ENCODE data around the gene MTMR2.

- TF ChIP-seq CEBPB (IDR thresholded peaks at IDR 0.05; ENCODE audit: borderline replicate concordance in 1 of 2, low read depth in 2 of 2, low read length in 2 of 2): no peak
- TF ChIP-seq, protein P1, sequence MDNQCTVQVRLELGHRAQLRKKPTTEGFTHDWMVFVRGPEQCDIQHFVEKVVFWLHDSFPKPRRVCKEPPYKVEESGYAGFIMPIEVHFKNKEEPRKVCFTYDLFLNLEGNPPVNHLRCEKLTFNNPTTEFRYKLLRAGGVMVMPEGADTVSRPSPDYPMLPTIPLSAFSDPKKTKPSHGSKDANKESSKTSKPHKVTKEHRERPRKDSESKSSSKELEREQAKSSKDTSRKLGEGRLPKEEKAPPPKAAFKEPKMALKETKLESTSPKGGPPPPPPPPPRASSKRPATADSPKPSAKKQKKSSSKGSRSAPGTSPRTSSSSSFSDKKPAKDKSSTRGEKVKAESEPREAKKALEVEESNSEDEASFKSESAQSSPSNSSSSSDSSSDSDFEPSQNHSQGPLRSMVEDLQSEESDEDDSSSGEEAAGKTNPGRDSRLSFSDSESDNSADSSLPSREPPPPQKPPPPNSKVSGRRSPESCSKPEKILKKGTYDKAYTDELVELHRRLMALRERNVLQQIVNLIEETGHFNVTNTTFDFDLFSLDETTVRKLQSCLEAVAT (IDR thresholded peaks at IDR 0.05): no peak
- no peak for TF ChIP-seq EP300 (IDR thresholded peaks at IDR 0.05; ENCODE audit: borderline replicate concordance in 1 of 2, control insufficient read depth in 1 of 2, low read depth in 2 of 2, low read length in 2 of 2)
- TF ChIP-seq SUPT20H (IDR thresholded peaks at IDR 0.05; ENCODE audit: borderline replicate concordance, control insufficient read depth, low read depth, low read length): no peak
- no peak for TF ChIP-seq CTCF (IDR thresholded peaks at IDR 0.05 in 2 of 3, conservative IDR thresholded peaks at IDR 0.05 in 1 of 3; ENCODE audit: control insufficient read depth in 2 of 3, extremely low read depth in 1 of 3, insufficient read depth in 1 of 3, low read depth in 3 of 3, low read length in 3 of 3)
- TF ChIP-seq POLR2A (IDR thresholded peaks at IDR 0.05; ENCODE audit: low read depth, low read length): no peak
- no peak for TF ChIP-seq SMC3 (IDR thresholded peaks at IDR 0.05; ENCODE audit: borderline replicate concordance, low read length)
- no peak for TF ChIP-seq RCOR1 (conservative IDR thresholded peaks at IDR 0.05; ENCODE audit: low read depth, low read length)
- TF ChIP-seq ZBTB4 (CRISPR knock-in tag; IDR thresholded peaks at IDR 0.05): no peak
- no peak for TF ChIP-seq FOXM1 (IDR thresholded peaks at IDR 0.05; ENCODE audit: low read depth, low read length)
- no peak for TF ChIP-seq TCF12 (IDR thresholded peaks at IDR 0.05; ENCODE audit: low read depth, low read length)
Measured at GRCh38 chr11:95803973-95804372, 119.9 kb downstream of the MTMR2 start.
